ENCODE measurements around the gene CD209.

- TF ChIP-seq CTCF (IDR thresholded peaks at IDR 0.05) (no peak), ZFX (IDR thresholded peaks at IDR 0.05; ENCODE audit: borderline replicate concordance) (no peak)
Measured at GRCh38 chr19:7730286-7731217, 16.8 kb downstream of the CD209 start.
